Testis (tissue), 3 donors: ENCODE measurements around the gene COL26A1. TPM values are rescaled to one million over a fixed set of nuclear protein-coding genes. Genes with fewer than 3 reads are reported as not detected.

ENCODE experiments used
- DNase-seq: peaks from one replicate; pipeline ENCODE4 v3.0.0-alpha.2; 2019
- H3K27ac ChIP-seq, 2 donors: fragments of 200-600 bp; sonication (generic); one replicate each; pipeline ENCODE4 v1.5.1; 2019
- H3K27me3 ChIP-seq: fragments of 200-600 bp; sonication (generic); one replicate; pipeline ENCODE4 v1.5.1; 2019
- H3K36me3 ChIP-seq: fragments of 200-600 bp; sonication (generic); one replicate; pipeline ENCODE4 v1.5.1; 2017; ENCODE audit warnings: low read depth; ENCODE audit errors: missing control alignments
- H3K4me1 ChIP-seq: fragments of 200-600 bp; sonication (generic); one replicate; pipeline ENCODE4 v1.5.1; 2019
- H3K4me3 ChIP-seq, 2 donors: fragments of 200-600 bp; sonication (generic); one replicate each; pipeline ENCODE4 v1.5.1; 2017 to 2019
- H3K9me3 ChIP-seq: fragments of 200-600 bp; sonication (generic); one replicate; pipeline ENCODE4 v1.5.1; 2017
- CTCF ChIP-seq, 3 experiments: fragments of 450-650 bp in 2 of 3; fragments of 200-600 bp in 1 of 3; sonication (generic) in 1 of 3; IDR thresholded peaks; one replicate each; pipeline ENCODE4 v1.5.1; 2016 to 2019; ENCODE audit warnings: antibody characterized with exemption in 3 of 3, mild to moderate bottlenecking in 2 of 3, moderate library complexity in 1 of 3
- POLR2A ChIP-seq: fragments of 450-650 bp; IDR thresholded peaks from one replicate; pipeline ENCODE4 v1.6.1; 2017; ENCODE audit warnings: antibody characterized with exemption, mild to moderate bottlenecking, moderate library complexity
- WGBS, 2 donors: methylation state at CpG; one replicate each; pipeline ENCODE4 v1.1.5; 2018; 5-methylcytosine and 5-hydroxymethylcytosine counted together
- intact Hi-C: fragments of 100-400 bp; cut with DNase I; formaldehyde crosslinking; loops from one replicate; pipeline ENCODE4 v1.15.1; 2023; ENCODE audit warnings: low total_unique reads
- polyA plus RNA-seq: library from polyadenylated mRNA; stranded (reverse); fragments of 350-450 nt; fragmentation: Illumina TruSeq; extraction: RNeasy Lipid Tissue Mini Kit (QIAGEN cat#74804); gene quantifications from one replicate; pipeline ENCODE4 v1.2.3, GENCODE V29; 2014; ENCODE audit warnings: low read depth, low replicate concordance; ENCODE audit not compliant: insufficient read depth
- total RNA-seq, 2 donors: library from RNA; depleted of rRNA; stranded (reverse); fragments of >200 nt; gene quantifications; one replicate each; pipeline ENCODE4 v1.2.3, GENCODE V29; 2016

Gene COL26A1
- total and polyA plus RNA-seq, 3 donors from 2014 or later, result 0.94 to 3.1 (median 1.1) TPM

- TF ChIP-seq POLR2A, result no peak
- Histone ChIP-seq H3K9me3 (no peaks in the 10 kb centered on the region), H3K4me3 (no peak overlapping the region), H3K27me3 (no peaks in the 10 kb centered on the region), H3K27ac (no peak overlapping the region), H3K36me3 (no peaks in the 10 kb centered on the region), H3K4me1 (no peaks in the 10 kb centered on the region)
- WGBS, 2 donors, result 59 to 62% methylated on average over 6 of the region's 6 CpGs
- no peak for DNase-seq
- intact Hi-C loops, result no loop called here
These were observed 37.1 kb downstream of the COL26A1 start for GRCh38 chr7:101399759-101400158.

- intact Hi-C loops, result no loop called here
- no peaks in the 10 kb centered on the region for H3K9me3 ChIP-seq
- H3K27ac ChIP-seq, result no peak overlapping the region
- no peaks in the 10 kb centered on the region for H3K27me3 ChIP-seq
- no peaks in the 10 kb centered on the region for H3K36me3 ChIP-seq
- H3K4me3 ChIP-seq, result no peak overlapping the region
- no peaks in the 10 kb centered on the region for H3K4me1 ChIP-seq
- 89 to 91% methylated on average over 13 of the region's 13 CpGs for WGBS, 2 donors
- DNase-seq, result no peak
- TF ChIP-seq POLR2A, result no peak
- no peak for TF ChIP-seq CTCF (IDR thresholded peaks at IDR 0.05)
These were observed 38.1 kb downstream of the COL26A1 start for GRCh38 chr7:101400751-101401150.

- no peaks in the 10 kb centered on the region for H3K4me1 ChIP-seq
- DNase-seq, result no peak
- no peak overlapping the region for H3K4me3 ChIP-seq
- no peak overlapping the region for H3K27ac ChIP-seq
- no peak for TF ChIP-seq CTCF (IDR thresholded peaks at IDR 0.05)
- H3K9me3 ChIP-seq, result no peaks in the 10 kb centered on the region
- H3K27me3 ChIP-seq, result no peaks in the 10 kb centered on the region
- no peaks in the 10 kb centered on the region for H3K36me3 ChIP-seq
- intact Hi-C loops, result no loop called here
- 50% methylated on average over 7 of the region's 7 CpGs for WGBS, 2 donors
These were observed 38.9 kb downstream of the COL26A1 start for GRCh38 chr7:101401390-101402080.

GRCh38 chr7:101402081-101402779 lies 39.6 kb downstream of the COL26A1 start:
- no peaks in the 10 kb centered on the region for H3K27me3 ChIP-seq

GRCh38 chr7:101402835-101403234 lies 40.2 kb downstream of the COL26A1 start:
- DNase-seq, result no peak
- Histone ChIP-seq H3K4me3 (no peak overlapping the region), H3K27me3 (no peaks in the 10 kb centered on the region), H3K4me1 (no peaks in the 10 kb centered on the region), H3K27ac (no peak overlapping the region), H3K9me3 (no peaks in the 10 kb centered on the region), H3K36me3 (no peaks in the 10 kb centered on the region)
- intact Hi-C loops, result no loop called here
- no peak for TF ChIP-seq CTCF (IDR thresholded peaks at IDR 0.05)
- no peak for TF ChIP-seq POLR2A
- WGBS, 2 donors, result 78 to 80% methylated on average over 5 of the region's 6 CpGs

More at GRCh38 chr7:101402081-101402779, 39.6 kb downstream of the COL26A1 start:
- TF ChIP-seq CTCF (IDR thresholded peaks at IDR 0.05) (no peak), POLR2A (no peak)
- no peak overlapping the region for H3K27ac ChIP-seq
- H3K4me1 ChIP-seq, result no peaks in the 10 kb centered on the region
- 29 to 32% methylated on average over 12 of the region's 12 CpGs for WGBS, 2 donors
- intact Hi-C loops, result no loop called here
- no peak for DNase-seq
- no peaks in the 10 kb centered on the region for H3K36me3 ChIP-seq
- no peaks in the 10 kb centered on the region for H3K9me3 ChIP-seq
- H3K4me3 ChIP-seq, result no peak overlapping the region
